ENCODE results near the gene GAMT.

- TF ChIP-seq POLR2A (IDR thresholded peaks at IDR 0.05; ENCODE audit: low read length) (no peak), GATA1 (IDR thresholded peaks at IDR 0.05; ENCODE audit: low read depth, low read length) (no peak)
These were observed 36.3 kb upstream of the GAMT start for GRCh38 chr19:1437609-1438008.

Data from erythroblast (primary cell).